Stimulated activated CD8-positive, alpha-beta memory T cell treated with anti-CD3 and anti-CD28 coated beads, Interleukin-12 subunit alpha, Interleukin-12 subunit beta, amount 100 ng/mL, for 24 hours (primary cell): Measurements from ENCODE around the gene CTIF.
"Not testable (repeated sequence)": the region's sequence is repeated elsewhere in the genome, so short reads cannot be mapped to it uniquely, and the experiment has no call there.

Experiments
- DNase-seq: peaks from one replicate; pipeline ENCODE4 v3.0.0-alpha.2; 2020; ENCODE audit errors: extremely low read depth

Gene CTIF

GRCh38 chr18:48866028-48866733, 327.4 kb downstream of the CTIF start:
- no peak for DNase-seq

- DNase-seq: no peak
These were observed 328.0 kb downstream of the CTIF start for GRCh38 chr18:48866856-48867255.

GRCh38 chr18:48867978-48868377, 329.1 kb downstream of the CTIF start:
- no peak for DNase-seq

- DNase-seq: no peak
These were observed 329.9 kb downstream of the CTIF start for GRCh38 chr18:48868468-48869466.

- no peak for DNase-seq
These were observed 330.8 kb downstream of the CTIF start for GRCh38 chr18:48869591-48869990.

GRCh38 chr18:48870926-48871325, 332.1 kb downstream of the CTIF start:
- not testable (repeated sequence) for DNase-seq

GRCh38 chr18:48871391-48872166, 332.7 kb downstream of the CTIF start:
- no peak for DNase-seq

GRCh38 chr18:48872234-48873145, 333.7 kb downstream of the CTIF start:
- DNase-seq: no peak

- no peak for DNase-seq
These were observed 335.4 kb downstream of the CTIF start for GRCh38 chr18:48874233-48874632.

GRCh38 chr18:48874701-48875162, 335.9 kb downstream of the CTIF start:
- no peak for DNase-seq

GRCh38 chr18:48875314-48875941, 336.6 kb downstream of the CTIF start:
- DNase-seq: no peak

GRCh38 chr18:48875942-48876511, 337.2 kb downstream of the CTIF start:
- DNase-seq: no peak

GRCh38 chr18:48876590-48876989, 337.8 kb downstream of the CTIF start:
- DNase-seq: no peak

GRCh38 chr18:48877941-48878340, 339.1 kb downstream of the CTIF start:
- DNase-seq: no peak

GRCh38 chr18:48878471-48878870, 339.6 kb downstream of the CTIF start:
- DNase-seq: no peak

- no peak for DNase-seq
These were observed 340.2 kb downstream of the CTIF start for GRCh38 chr18:48879008-48879431.

GRCh38 chr18:48880931-48881330, 342.1 kb downstream of the CTIF start:
- DNase-seq: no peak

GRCh38 chr18:48882379-48882778, 343.5 kb downstream of the CTIF start:
- DNase-seq: no peak

GRCh38 chr18:48884306-48884705, 345.5 kb downstream of the CTIF start:
- no peak for DNase-seq

GRCh38 chr18:48884771-48885170, 345.9 kb downstream of the CTIF start:
- no peak for DNase-seq
